Ishikawa (cell line): ENCODE data around the gene SLC9A6.

Experiments
- CEBPB ChIP-seq: IDR thresholded peaks from 2 replicates; pipeline ENCODE4 v1.6.1; 2012
- CREB1 ChIP-seq: IDR thresholded peaks from 2 replicates; pipeline ENCODE4 v1.6.1; 2012; ENCODE audit warnings: low read depth
- EGR1 ChIP-seq: IDR thresholded peaks from 2 replicates; pipeline ENCODE4 v1.6.1; 2012
- EP300 ChIP-seq: IDR thresholded peaks from 2 replicates; pipeline ENCODE4 v1.6.1; 2012; ENCODE audit warnings: borderline replicate concordance
- FOXM1 ChIP-seq: IDR thresholded peaks from 2 replicates; pipeline ENCODE4 v1.6.1; 2012; ENCODE audit warnings: low read depth, borderline replicate concordance
- MAX ChIP-seq: IDR thresholded peaks from 2 replicates; pipeline ENCODE4 v1.6.1; 2012
- NFIC ChIP-seq: IDR thresholded peaks from 2 replicates; pipeline ENCODE4 v1.6.1; 2012
- RAD21 ChIP-seq: IDR thresholded peaks from 2 replicates; pipeline ENCODE4 v1.6.1; 2012; ENCODE audit warnings: low read depth
- REST ChIP-seq: IDR thresholded peaks from 2 replicates; pipeline ENCODE4 v1.6.1; 2012; ENCODE audit warnings: low read depth, mild to moderate bottlenecking
- TAF1 ChIP-seq: IDR thresholded peaks from 2 replicates; pipeline ENCODE4 v1.6.1; 2012; ENCODE audit warnings: low read depth, mild to moderate bottlenecking
- TCF12 ChIP-seq: IDR thresholded peaks from 2 replicates; pipeline ENCODE4 v1.6.1; 2012; ENCODE audit warnings: low read depth
- TEAD4 ChIP-seq: IDR thresholded peaks from 2 replicates; pipeline ENCODE4 v1.6.1; 2012
- USF1 ChIP-seq: IDR thresholded peaks from 2 replicates; pipeline ENCODE4 v1.6.1; 2012
- YY1 ChIP-seq: IDR thresholded peaks from 2 replicates; pipeline ENCODE4 v1.6.1; 2012; ENCODE audit warnings: low read depth
- ZBTB7A ChIP-seq: IDR thresholded peaks from 2 replicates; pipeline ENCODE4 v1.6.1; 2012; ENCODE audit warnings: low read depth

Gene SLC9A6

GRCh38 chrX:135984256-135984655 lies 979 bp upstream of the SLC9A6 start:
- TF ChIP-seq MAX (no peak), USF1 (no peak), FOXM1 (no peak), EGR1 (no peak), CREB1 (no peak), TCF12 (no peak), RAD21 (no peak), ZBTB7A (no peak), NFIC (no peak), EP300 (no peak), REST (no peak), TAF1 (no peak), YY1 (no peak), CEBPB (no peak), TEAD4 (no peak)

GRCh38 chrX:135984791-135985156 lies 461 bp upstream of the SLC9A6 start:
- no peak for TF ChIP-seq YY1
- TF ChIP-seq REST: no peak
- TF ChIP-seq TCF12: no peak
- no peak for TF ChIP-seq MAX
- TF ChIP-seq NFIC: no peak
- no peak for TF ChIP-seq EP300
- TF ChIP-seq TAF1: no peak
- TF ChIP-seq RAD21: no peak
- no peak for TF ChIP-seq CEBPB
- TF ChIP-seq USF1: no peak
- no peak for TF ChIP-seq EGR1
- no peak for TF ChIP-seq TEAD4
- TF ChIP-seq ZBTB7A: no peak
- TF ChIP-seq CREB1: no peak
- no peak for TF ChIP-seq FOXM1

GRCh38 chrX:135985973-135986310 lies 707 bp downstream of the SLC9A6 start:
- TF ChIP-seq EGR1: no peak
- no peak for TF ChIP-seq RAD21
- no peak for TF ChIP-seq FOXM1
- no peak for TF ChIP-seq YY1
- TF ChIP-seq CREB1: no peak
- TF ChIP-seq NFIC: no peak
- TF ChIP-seq USF1: no peak
- TF ChIP-seq TCF12: no peak
- no peak for TF ChIP-seq ZBTB7A
- no peak for TF ChIP-seq EP300
- TF ChIP-seq REST: no peak
- no peak for TF ChIP-seq CEBPB
- no peak for TF ChIP-seq MAX

- no peak for TF ChIP-seq MAX
- TF ChIP-seq EGR1: no peak
- TF ChIP-seq CREB1: no peak
- TF ChIP-seq CEBPB: no peak
- no peak for TF ChIP-seq FOXM1
- no peak for TF ChIP-seq TAF1
- TF ChIP-seq YY1: no peak
- no peak for TF ChIP-seq ZBTB7A
- TF ChIP-seq RAD21: no peak
- no peak for TF ChIP-seq TEAD4
- TF ChIP-seq TCF12: no peak
- no peak for TF ChIP-seq NFIC
- no peak for TF ChIP-seq EP300
- no peak for TF ChIP-seq REST
- TF ChIP-seq USF1: no peak
Measured at GRCh38 chrX:135988245-135988644, 3.0 kb downstream of the SLC9A6 start.
